GM19438 (cell line): ENCODE measurements around the gene DUS1L.

Experiments
- ATAC-seq: cut with Tn5 transposase; IDR thresholded peaks from one replicate; pipeline ENCODE4 v1.9.1; 2021; ENCODE audit warnings: low read depth; ENCODE audit not compliant: unreplicated experiment

DUS1L gene

DNA sequence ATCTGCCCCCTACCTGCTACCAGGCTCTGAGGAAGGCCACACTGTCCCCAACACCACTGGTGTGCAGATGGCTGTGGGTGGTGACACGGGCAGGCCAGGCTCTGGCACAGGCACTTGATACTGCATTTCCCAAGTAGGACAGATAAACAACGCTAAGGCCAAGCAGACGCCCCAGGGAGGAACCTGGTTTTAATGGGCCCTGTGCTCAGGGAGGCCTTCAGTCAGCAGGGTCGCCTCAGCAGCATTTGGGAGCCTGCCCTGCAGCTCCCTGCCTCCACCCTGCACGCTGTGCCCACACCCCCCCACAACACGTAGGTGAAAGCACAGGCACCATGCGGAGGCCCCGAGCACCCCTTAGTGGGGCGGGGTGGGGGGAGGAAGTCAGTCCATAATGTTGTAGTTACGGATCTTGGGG, 35.7 kb upstream of the DUS1L start:
- ATAC-seq, result no peak

DNA sequence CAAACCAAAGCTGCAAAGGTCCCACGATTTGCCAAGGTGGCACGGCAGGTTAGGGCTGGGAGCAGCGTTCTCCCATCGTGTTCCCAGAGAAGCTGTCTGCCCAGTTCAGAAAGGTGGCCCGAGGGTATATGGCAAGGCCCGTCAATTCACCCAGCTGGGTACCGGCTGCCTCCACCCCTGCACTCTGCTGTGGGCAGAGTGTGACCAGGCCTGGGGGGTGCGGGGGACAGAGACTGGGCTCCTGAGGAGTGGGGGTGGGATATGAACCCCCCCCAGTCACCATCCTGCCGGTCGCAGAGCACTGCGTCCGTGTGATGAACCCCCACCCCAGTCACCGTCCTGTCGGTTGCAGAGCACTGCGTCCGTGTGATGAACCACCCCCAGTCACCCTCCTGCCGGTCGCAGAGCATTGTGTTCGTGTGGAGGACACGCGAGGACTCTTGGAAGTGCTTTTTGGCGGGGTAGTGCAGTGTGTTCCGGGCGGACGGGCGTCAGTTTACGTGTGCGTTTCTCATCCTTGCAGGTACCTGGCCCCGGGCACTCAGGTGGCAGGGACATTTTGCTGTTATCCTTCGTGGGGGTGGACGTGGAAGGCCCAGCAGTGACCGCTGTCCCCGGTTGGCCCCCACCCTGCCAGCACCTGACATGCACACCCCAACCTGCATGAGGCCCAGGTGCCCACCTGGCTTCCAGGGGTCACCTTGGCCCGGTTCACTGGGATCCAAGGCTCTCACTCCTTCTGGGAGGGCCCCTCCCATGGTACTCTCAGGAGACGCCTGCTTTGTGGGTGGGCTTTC, 35.1 kb upstream of the DUS1L start:
- no peak for ATAC-seq

DNA sequence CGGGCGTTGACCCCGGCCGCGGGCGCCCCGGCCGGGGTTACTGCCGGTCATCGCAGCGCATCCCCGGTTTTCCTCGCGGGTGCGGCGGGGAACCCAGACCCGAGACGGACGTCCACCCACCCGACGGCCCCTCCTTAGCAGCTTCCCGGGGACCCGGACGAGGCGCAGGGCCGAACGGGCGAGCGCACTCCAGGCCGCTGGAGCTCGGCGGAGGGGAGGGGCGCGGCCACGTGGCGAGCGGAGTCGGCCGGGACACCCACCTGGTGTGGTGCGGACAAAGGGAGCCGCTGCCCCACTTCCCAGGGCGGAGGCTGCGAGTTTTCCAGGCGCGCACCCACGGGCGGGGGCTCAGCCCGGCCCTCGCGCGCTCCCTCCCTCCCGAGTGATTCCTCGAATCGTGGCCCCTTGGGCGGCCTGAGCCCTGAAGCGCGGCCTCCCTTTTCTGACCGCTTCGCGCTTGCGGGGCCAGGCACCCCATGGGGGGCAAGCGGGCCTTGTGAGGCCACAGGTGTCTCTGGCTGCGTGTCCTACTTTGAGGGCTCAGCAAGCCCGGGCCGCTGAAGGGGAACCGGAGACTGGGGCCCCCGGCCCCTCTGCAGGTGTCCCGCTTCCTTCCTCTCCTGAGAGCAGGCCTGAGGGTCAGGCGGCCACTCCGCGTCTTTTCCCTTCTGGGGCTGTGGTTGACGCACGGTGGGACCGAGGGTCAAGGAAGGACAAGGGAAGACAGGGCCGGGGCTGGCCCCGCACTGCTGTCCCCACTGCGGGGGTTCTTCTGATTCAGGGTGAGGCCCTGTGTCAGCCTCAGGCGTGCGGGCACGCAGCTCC, 33.5 kb upstream of the DUS1L start:
- ATAC-seq, result peak; percentile 6

DNA sequence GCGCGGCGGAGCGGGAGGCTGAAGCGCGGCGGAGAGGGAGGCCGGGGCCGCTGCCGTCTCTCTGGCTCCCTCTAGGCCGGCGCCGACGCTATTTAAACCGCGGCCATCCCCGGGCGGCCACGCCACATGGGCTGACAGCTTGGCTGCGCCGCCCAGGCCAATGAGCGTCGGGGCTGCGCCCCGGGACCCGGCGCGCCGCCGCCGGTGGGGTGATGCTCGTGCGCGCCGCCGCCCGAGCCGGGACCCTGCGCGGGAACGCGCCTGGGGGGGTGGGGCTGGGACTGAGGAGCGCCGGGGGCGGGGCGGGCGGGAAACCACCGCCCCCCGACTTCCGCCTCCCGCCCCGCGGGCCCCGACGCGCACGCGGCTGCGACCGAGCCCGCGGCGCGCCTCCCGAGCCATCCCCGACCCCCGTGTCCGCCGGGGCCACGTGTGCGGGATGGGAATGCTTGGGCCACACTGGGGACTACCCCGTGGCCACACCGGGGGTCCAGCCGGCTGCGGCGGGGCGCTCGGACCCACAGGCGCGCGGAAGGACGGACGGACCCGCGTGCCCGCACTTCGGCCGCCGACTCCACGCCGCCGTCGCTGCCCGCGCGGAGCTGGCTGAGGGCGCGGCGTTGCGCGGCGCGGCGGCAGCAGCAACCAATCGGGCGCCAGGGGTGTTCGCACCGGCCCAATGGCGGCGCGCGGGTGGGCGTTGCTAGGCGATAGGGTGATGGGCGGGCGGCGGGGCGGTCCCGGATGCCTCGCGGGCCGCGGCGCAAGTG, 32.8 kb upstream of the DUS1L start, which contains the start of gene FASN:
TSS of gene FASN (minus strand) at position 68 of the 770 bp plus-strand sequence. CDS start 1,791 bp downstream, outside the sequence.
- peak; percentile 58 for ATAC-seq

DNA sequence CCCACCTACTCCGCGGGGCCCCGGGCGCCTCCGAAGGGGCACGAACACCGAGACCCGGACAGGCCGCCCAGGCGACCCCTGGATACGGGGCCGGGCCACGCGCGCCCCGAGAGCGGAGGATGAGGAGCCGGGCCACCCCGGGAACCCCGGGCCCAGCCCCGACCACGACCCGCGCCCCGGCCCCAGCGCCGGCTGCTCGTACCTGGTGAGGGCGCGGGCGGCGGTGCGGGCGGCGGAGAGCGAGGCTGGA, 32.2 kb upstream of the DUS1L start:
- peak; percentile 10 for ATAC-seq

DNA sequence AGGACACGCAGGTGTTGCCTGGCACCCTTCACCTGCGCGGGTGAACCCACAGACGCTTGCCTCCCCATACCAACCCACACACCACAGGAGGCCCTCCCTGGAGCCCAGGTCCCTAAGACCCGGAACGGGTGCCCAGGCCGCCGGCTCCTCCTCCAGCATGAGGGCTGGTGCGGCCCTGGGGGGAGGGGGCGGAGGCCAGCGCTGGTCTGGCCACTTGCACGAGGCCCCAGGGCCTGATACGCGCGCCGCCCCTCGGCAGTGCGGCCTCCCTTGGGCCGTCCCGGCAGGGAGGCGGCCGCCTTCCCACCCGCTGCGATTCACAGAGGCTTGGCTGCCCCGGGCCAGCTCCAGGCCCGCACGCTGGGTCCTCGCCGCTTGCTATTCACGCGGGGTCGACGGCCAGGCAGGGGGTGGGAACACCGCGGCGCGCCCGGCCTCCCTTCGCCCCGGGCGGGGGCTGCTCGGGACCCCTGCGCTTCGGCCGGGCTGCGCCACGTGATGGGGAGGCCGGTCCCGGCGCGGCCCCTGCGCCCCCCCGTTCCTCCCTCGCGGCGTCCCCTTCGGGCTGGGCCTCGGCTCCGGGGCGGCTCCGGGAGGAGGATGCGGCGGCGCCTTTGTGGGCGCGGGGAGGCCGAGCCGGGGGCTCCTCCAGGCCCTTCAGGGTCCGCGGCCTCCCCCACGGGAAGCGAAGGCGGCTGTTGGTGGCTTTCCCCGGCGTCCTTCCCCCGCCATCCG, 31.7 kb upstream of the DUS1L start:
- no peak for ATAC-seq

DNA sequence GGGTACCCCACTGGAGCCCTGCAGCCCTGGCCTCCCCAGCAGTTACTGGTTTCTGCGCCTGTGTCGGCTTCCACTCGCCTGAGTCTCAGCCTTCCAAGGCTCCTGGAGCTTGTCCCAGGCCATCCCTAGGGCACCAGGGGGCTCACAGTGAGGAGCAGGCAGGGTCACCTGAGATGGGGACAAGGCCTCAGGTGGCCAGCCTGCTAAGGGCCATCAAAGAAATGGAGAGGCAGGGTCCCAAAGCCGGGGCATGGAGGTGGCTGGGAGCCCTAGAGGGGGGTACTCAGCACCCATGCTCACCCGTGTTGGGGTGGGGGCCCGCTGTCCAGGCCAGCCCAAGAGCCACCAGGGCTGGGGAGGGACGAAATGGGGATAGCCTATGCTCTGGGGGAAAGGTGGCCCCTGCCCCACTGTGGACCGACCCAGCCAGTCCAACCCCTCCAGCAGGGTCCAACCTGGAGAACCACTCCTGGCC, 31.1 kb upstream of the DUS1L start:
- no peak for ATAC-seq

DNA sequence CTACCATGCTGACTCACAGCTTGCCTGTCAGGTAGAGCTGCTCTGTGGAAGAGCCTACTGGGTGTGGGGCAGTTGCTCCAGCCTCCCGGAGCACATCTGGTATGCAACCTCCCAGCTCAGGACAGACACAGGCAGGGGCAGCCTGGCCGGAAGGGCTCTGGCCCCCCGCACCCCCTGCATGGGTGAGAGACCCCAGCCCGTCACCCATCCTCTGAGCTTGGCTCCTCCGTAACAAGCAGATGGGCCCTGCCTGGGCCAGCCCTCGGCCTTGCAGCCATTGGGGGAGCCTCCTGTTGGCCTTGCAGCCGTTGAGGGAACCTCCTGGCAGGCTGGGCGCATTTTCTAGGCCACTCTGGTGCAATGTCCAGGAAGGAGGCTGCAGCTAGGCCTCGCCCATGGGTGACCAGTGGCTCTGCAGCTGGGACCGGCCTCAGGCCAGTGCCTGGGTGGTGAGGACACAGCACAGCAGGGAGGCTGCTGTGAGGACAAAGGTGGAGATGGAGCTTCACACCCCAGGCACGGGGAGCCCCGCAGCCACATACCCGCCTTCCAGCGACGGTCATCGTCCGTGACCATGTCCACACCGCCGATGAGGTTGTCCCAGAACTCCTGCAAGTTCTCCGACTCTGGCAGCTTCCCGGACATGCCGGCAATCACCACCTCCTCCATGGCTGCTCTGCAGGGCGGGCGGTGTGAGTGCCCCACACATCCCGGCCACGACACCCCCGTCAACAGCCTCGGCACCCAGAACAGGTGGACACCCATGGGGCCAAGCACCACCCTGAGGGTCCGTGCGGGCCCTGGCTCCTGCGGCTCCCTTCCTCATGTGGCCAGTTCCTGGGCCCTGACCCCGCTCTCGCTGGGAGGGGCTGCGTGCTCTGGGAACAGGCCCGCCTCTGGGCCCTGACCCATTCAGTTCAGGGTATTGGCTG, 30.4 kb upstream of the DUS1L start:
- ATAC-seq, result no peak

DNA sequence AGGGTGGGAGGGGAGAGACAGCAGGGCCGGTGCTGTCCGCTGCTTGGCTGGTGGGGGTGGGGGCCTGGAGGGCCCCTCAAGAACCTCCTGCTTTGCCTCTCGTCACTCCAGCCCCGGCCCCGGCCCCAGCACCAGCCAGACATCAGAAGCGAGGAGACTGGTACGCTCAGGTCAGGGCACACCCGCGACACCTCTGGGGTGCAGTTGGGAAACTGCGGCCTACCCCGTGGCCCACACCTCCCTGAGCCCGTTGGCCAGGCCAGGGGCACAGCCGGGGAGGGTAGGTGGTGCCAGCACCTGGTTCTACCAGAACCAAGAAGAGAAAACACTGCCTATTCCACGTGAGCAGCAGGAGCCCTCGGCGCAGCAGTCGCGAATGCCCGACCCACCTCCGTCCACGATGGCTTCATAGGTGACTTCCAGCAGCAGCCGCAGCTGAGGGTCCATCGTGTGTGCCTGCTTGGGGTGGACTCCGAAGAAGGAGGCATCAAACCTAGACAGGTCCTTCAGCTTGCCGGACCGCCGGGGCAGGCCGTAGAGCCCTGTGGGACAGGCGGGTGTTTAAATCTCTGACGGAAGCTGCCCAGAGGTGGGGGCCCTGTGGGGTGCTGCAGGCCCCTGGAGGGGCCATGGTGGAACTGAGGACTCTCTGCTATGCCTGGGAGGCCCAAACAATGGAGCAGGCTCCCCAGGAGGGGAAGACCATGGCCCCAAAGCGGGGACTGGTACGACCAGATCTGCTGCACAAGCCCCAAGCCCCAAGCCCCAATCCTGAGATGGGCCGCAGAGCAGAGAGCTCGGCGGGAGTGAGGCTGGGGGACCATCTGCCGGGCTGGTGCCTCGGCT, 29.6 kb upstream of the DUS1L start:
- no peak for ATAC-seq

DNA sequence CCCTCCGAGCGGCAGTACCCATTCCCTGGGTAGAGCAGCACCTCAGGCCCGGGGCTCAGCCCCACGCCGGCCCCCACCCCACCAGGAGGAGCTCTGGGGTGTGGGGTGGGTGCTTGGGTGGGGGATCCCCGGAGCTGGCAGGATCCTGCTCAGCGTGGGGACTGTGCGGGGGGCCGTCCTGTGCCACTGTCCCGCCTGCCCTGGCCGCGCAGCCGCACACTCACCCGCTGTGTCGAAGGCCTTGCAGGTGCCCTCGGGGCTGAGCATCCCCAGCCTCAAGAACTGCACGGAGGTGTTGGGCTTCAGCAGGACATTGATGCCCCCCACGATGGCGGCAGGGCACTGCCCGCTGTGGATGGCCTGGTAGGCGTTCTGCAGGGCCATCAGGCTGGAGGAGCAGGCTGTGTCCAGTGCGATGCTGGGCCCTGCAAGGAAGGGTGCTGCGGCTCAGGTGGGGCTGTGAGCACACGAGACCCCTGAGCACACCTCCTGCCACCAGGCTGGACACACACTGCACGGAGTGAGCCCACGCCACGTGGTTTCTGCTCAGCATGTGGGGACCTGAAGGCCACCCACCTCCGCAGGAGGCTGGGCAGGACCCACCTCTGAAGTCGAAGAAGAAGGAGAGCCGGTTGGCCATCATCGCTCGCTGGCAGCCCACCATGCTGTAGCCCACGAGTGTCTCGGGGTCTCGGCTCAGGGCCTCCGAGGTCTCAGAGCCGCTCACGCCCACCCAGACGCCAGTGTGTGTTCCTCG, 27.6 kb upstream of the DUS1L start:
- ATAC-seq, result no peak

DNA sequence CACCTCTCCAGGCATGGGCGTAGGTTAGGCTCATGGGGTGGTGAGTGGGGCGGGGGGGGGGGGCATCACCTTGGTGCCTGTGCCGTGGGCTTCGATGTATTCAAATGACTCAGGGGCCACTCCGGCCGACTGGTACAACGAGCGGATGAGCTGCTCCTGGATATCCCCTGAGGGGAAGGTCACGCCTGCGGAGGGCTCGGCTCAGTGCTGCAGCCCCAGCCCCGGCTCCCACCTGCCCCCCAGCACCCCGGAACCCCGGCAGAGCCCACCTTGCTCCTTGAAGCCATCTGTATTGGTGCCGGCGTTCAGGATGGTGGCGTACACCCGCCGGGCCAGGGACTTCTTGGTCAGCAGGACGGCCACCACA, 27.0 kb upstream of the DUS1L start:
- ATAC-seq, result no peak

DNA sequence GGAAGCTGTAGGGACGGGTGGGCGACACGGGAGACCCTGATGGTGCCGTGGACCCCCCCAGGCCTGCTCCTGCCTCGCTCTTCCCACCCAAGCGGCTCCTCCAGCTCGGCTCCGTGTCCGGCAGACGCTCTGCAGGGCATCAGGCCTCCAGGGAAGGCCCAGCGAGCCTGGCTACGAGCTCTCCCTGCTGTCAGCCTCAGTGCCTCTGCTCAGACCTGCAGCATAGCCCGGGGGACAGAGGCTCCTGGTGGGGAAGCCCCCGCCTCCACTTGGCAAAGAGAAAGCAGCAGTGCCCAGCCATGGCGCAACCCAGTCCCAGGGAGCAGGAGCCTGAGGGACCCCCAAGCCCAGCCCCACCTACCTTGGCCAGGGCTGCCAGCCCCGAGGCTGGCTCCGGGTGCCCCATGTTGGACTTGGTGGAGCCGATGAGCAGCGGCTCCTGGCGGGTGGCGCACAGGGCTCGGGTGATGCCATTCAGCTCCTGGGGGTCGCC, 26.5 kb upstream of the DUS1L start:
- ATAC-seq, result no peak

DNA sequence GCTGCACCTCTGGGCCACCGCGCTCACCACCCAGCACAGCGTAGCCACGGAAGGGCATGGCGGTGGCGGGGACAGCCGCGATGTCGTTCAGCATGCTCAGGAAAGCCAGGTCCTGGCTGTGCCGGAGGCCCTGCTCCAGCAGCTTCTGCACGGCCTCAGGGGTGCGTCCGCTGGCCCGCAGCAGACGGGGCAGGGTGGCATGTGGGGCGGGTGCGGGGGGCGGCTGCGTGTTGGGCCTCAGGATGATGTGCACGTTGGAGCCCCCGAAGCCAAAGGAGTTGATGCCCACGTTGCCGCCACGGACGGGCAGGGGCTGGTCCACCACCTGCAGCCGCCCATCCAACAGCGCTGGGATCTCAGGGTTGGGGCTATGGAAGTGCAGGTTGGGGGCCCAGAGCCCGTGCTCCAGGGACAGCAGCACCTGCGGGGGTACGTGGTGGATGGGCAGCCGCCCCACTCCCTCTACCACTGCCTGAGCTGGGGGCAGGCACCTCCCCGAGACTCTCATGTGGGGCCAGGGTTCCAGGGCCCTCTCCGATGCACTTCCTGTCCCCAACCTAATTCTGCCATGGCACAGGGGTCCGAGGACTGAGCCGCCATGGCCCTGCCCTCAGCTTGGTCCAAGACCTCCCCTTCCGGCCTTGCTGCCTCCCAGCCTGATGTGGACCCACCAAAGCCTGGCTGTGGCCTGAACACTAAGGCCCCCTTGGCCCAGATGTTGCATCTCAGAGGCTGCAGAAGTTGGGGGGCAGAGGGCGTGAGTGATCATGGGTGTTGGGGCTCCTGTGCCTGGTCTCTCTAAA, 25.9 kb upstream of the DUS1L start:
- no peak for ATAC-seq

DNA sequence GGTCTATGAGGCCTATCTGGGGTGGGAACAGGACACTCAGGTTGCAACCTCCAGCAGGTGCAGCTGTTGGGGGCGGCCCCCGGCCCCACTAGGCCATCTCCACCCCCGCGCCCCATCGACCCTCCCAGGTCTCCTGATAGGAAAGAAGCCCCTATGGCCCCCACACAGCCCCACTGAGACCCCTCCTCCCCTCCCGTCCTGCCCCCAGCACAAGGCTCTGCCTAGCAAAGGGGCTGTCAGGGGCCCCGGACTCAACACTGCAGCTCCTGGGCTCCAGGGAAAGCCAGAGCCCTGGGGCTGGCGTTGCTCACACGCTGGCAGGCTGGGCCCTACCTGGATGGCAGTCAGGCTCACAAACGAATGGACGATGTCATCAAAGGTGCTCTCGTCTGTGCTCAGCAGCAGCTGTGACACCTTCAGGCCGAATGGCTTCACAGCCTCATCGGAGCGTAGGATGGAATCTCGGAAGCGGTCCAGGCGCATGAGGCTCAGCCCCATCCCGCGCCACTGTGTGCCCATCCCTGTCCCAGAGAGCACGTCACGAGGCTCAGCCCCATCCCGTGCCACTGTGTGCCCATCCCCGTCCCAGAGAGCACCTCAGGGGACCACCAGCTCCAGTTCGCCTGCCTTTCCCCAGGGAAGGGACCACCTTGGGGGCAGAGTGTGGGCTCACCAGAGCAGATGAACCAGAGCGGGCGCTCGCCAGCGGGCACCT, 25.1 kb upstream of the DUS1L start:
- ATAC-seq, result no peak

DNA sequence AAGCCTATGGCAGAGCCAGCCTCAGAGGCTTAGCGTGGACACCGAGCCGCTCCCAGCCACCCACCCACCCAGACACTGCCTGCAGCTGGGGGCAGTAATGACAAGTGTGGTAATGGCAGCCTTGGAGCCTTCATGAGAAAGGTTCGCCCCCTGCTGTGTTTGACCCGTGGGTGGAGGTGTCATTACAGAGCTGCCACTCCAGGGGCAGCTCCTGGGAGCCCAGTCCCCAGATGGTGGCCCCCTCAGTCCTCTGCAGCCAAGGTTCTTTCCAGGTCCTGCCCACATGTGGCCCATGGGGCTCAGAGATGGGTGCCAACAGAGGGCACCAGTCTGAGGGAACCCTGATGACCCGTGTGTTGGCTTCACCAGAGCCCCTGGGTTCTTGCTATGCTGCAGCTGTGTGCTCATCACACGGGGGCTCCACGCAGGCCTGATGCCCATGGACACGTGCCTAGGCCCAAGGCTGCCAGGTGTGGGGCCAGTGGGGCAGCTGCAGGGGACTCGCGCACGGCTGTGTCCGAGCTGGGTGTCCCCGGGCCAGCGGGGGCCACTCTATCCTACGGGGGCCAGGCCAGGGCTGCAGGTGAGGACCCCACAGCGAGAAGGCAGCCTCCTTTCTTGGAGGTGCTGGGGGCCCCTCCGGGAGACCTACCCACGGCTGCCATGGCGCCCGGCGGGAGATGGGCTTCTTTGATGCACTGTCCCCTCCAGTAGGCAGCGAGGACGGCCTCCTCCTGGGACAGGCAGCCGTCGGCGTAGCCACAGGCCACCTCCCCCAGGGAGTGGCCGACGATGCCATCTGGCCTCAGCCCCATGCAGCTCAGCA, 24.3 kb upstream of the DUS1L start:
- ATAC-seq, result no peak
